ENCODE data around the gene SGK2.

Gene SGK2

GRCh38 chr20:43533060-43533459 lies 25.8 kb upstream of the SGK2 start:
- DNase-seq (ENCODE audit: low read depth), result no peak
- no peak overlapping the region for H3K4me3 ChIP-seq (ENCODE audit: low read depth, low read length)
- TF ChIP-seq CTCF (IDR thresholded peaks at IDR 0.05; ENCODE audit: low read depth, low read length) (no peak), POLR2A (IDR thresholded peaks at IDR 0.05; ENCODE audit: extremely low read depth, insufficient read length) (no peak), MAX (IDR thresholded peaks at IDR 0.05; ENCODE audit: low read depth, low read length) (no peak)

GRCh38 chr20:43534016-43534415 lies 24.8 kb upstream of the SGK2 start:
- TF ChIP-seq MYC (IDR thresholded peaks at IDR 0.05; ENCODE audit: low read depth, low read length) (no peak), CTCF (IDR thresholded peaks at IDR 0.05; ENCODE audit: low read depth, low read length) (no peak), POLR2A (IDR thresholded peaks at IDR 0.05; ENCODE audit: extremely low read depth, insufficient read length) (no peak), MAX (IDR thresholded peaks at IDR 0.05; ENCODE audit: low read depth, low read length) (no peak)
- no peak overlapping the region for H3K4me3 ChIP-seq (ENCODE audit: low read depth, low read length)
- DNase-seq (ENCODE audit: low read depth), result no peak

GRCh38 chr20:43534791-43535350 lies 24.0 kb upstream of the SGK2 start:
- H3K4me3 ChIP-seq (ENCODE audit: low read depth, low read length), result no peak overlapping the region
- DNase-seq (ENCODE audit: low read depth), result no peak
- TF ChIP-seq MYC (IDR thresholded peaks at IDR 0.05; ENCODE audit: low read depth, low read length) (no peak), MAX (IDR thresholded peaks at IDR 0.05; ENCODE audit: low read depth, low read length) (no peak), CTCF (IDR thresholded peaks at IDR 0.05; ENCODE audit: low read depth, low read length) (no peak), POLR2A (IDR thresholded peaks at IDR 0.05; ENCODE audit: extremely low read depth, insufficient read length) (no peak)

- TF ChIP-seq MAX (IDR thresholded peaks at IDR 0.05; ENCODE audit: low read depth, low read length), result no peak
- no peak for DNase-seq (ENCODE audit: low read depth)
- H3K4me3 ChIP-seq (ENCODE audit: low read depth, low read length), result no peak overlapping the region
Observed at GRCh38 chr20:43535370-43536004, 23.3 kb upstream of the SGK2 start.

- no peak overlapping the region for H3K4me3 ChIP-seq (ENCODE audit: low read depth, low read length)
- TF ChIP-seq MAX (IDR thresholded peaks at IDR 0.05; ENCODE audit: low read depth, low read length), result no peak
- TF ChIP-seq POLR2A (IDR thresholded peaks at IDR 0.05; ENCODE audit: extremely low read depth, insufficient read length), result no peak
- TF ChIP-seq MYC (IDR thresholded peaks at IDR 0.05; ENCODE audit: low read depth, low read length), result no peak
- TF ChIP-seq CTCF (IDR thresholded peaks at IDR 0.05; ENCODE audit: low read depth, low read length), result no peak
- DNase-seq (ENCODE audit: low read depth), result no peak
Observed at GRCh38 chr20:43536041-43536816, 22.6 kb upstream of the SGK2 start.

- TF ChIP-seq CTCF (IDR thresholded peaks at IDR 0.05; ENCODE audit: low read depth, low read length), result no peak
- no peak for TF ChIP-seq MYC (IDR thresholded peaks at IDR 0.05; ENCODE audit: low read depth, low read length)
- TF ChIP-seq POLR2A (IDR thresholded peaks at IDR 0.05; ENCODE audit: extremely low read depth, insufficient read length), result no peak
- no peak for TF ChIP-seq MAX (IDR thresholded peaks at IDR 0.05; ENCODE audit: low read depth, low read length)
- H3K4me3 ChIP-seq (ENCODE audit: low read depth, low read length), result no peak overlapping the region
- DNase-seq (ENCODE audit: low read depth), result no peak
Observed at GRCh38 chr20:43536817-43537440, 21.9 kb upstream of the SGK2 start.
